ENCODE results near the gene BRDT. TPM values are rescaled to one million over a fixed set of nuclear protein-coding genes. Genes with fewer than 3 reads are reported as not detected.

The BRDT gene
- total RNA-seq, 1 experiment from 2014 or later = not detected

- H3K9me2 ChIP-seq (replicated peaks; ENCODE audit: insufficient read depth, low read length) = no peaks in the 10 kb centered on the region
- no peaks in the 10 kb centered on the region for H3K9me3 ChIP-seq (ENCODE audit: low read length)
- no peak for DNase-seq
- H3K9ac ChIP-seq (ENCODE audit: low read length) = no peak overlapping the region
- H3K79me2 ChIP-seq (ENCODE audit: low read length) = no peaks in the 10 kb centered on the region
- H3K27me3 ChIP-seq (ENCODE audit: low read length) = peaks cover 2% of the 10 kb centered on the region; the same call in 1 of the 2 replicates
- H3K36me3 ChIP-seq (ENCODE audit: insufficient read depth, low read length) = no peaks in the 10 kb centered on the region
- H3K4me3 ChIP-seq (ENCODE audit: low read length) = no peak overlapping the region
- no peaks in the 10 kb centered on the region for H3K4me1 ChIP-seq (ENCODE audit: low read length)
- no peak overlapping the region for H3K27ac ChIP-seq (ENCODE audit: low read length)
- H4K20me1 ChIP-seq (ENCODE audit: insufficient read depth, low read depth, low read length) = no peaks in the 10 kb centered on the region
- H2AFZ ChIP-seq (ENCODE audit: low read length) = no peak overlapping the region
- H3K4me2 ChIP-seq (ENCODE audit: low read depth, low read length, poor library complexity, severe bottlenecking) = no peak overlapping the region
Measured at GRCh38 chr1:92030656-92031107, 81.5 kb downstream of the BRDT start.

GRCh38 chr1:92031281-92032110 is 82.3 kb downstream of the BRDT start:
- Histone ChIP-seq H3K27ac (ENCODE audit: low read length) (no peak overlapping the region), H3K36me3 (ENCODE audit: insufficient read depth, low read length) (no peaks in the 10 kb centered on the region), H3K9me3 (ENCODE audit: low read length) (no peaks in the 10 kb centered on the region), H3K9me2 (replicated peaks; ENCODE audit: insufficient read depth, low read length) (no peaks in the 10 kb centered on the region), H3K9ac (ENCODE audit: low read length) (no peak overlapping the region), H2AFZ (ENCODE audit: low read length) (no peak overlapping the region), H4K20me1 (ENCODE audit: insufficient read depth, low read depth, low read length) (no peaks in the 10 kb centered on the region), H3K4me3 (ENCODE audit: low read length) (no peak overlapping the region), H3K4me2 (ENCODE audit: low read depth, low read length, poor library complexity, severe bottlenecking) (no peak overlapping the region), H3K79me2 (ENCODE audit: low read length) (no peaks in the 10 kb centered on the region), H3K4me1 (ENCODE audit: low read length) (no peaks in the 10 kb centered on the region), H3K27me3 (ENCODE audit: low read length) (peaks cover 2% of the 10 kb centered on the region; the same call in 1 of the 2 replicates)
- DNase-seq = no peak

- Histone ChIP-seq H3K9ac (ENCODE audit: low read length) (no peak overlapping the region), H3K4me3 (ENCODE audit: low read length) (no peak overlapping the region), H3K27ac (ENCODE audit: low read length) (no peak overlapping the region), H3K4me1 (ENCODE audit: low read length) (no peaks in the 10 kb centered on the region), H3K79me2 (ENCODE audit: low read length) (no peaks in the 10 kb centered on the region), H4K20me1 (ENCODE audit: insufficient read depth, low read depth, low read length) (no peaks in the 10 kb centered on the region), H3K4me2 (ENCODE audit: low read depth, low read length, poor library complexity, severe bottlenecking) (no peak overlapping the region), H2AFZ (ENCODE audit: low read length) (no peak overlapping the region), H3K9me3 (ENCODE audit: low read length) (no peaks in the 10 kb centered on the region), H3K9me2 (replicated peaks; ENCODE audit: insufficient read depth, low read length) (no peaks in the 10 kb centered on the region), H3K27me3 (ENCODE audit: low read length) (no peaks in the 10 kb centered on the region), H3K36me3 (ENCODE audit: insufficient read depth, low read length) (no peaks in the 10 kb centered on the region)
- no peak for DNase-seq
Measured at GRCh38 chr1:92037400-92037799, 88.2 kb downstream of the BRDT start.

GRCh38 chr1:92038695-92039346 is 89.6 kb downstream of the BRDT start:
- H4K20me1 ChIP-seq (ENCODE audit: insufficient read depth, low read depth, low read length) = no peaks in the 10 kb centered on the region
- no peaks in the 10 kb centered on the region for H3K36me3 ChIP-seq (ENCODE audit: insufficient read depth, low read length)
- no peak for DNase-seq
- H3K9me3 ChIP-seq (ENCODE audit: low read length) = no peaks in the 10 kb centered on the region
- H3K4me3 ChIP-seq (ENCODE audit: low read length) = no peak overlapping the region
- H3K4me2 ChIP-seq (ENCODE audit: low read depth, low read length, poor library complexity, severe bottlenecking) = no peak overlapping the region
- no peaks in the 10 kb centered on the region for H3K79me2 ChIP-seq (ENCODE audit: low read length)
- H3K9ac ChIP-seq (ENCODE audit: low read length) = no peak overlapping the region
- no peaks in the 10 kb centered on the region for H3K4me1 ChIP-seq (ENCODE audit: low read length)
- no peak overlapping the region for H3K27ac ChIP-seq (ENCODE audit: low read length)
- no peaks in the 10 kb centered on the region for H3K27me3 ChIP-seq (ENCODE audit: low read length)
- H3K9me2 ChIP-seq (replicated peaks; ENCODE audit: insufficient read depth, low read length) = no peaks in the 10 kb centered on the region
- H2AFZ ChIP-seq (ENCODE audit: low read length) = no peak overlapping the region

GRCh38 chr1:92040971-92041370 is 91.8 kb downstream of the BRDT start:
- Histone ChIP-seq H3K4me3 (ENCODE audit: low read length) (no peak overlapping the region), H2AFZ (ENCODE audit: low read length) (no peak overlapping the region), H3K4me2 (ENCODE audit: low read depth, low read length, poor library complexity, severe bottlenecking) (no peak overlapping the region), H4K20me1 (ENCODE audit: insufficient read depth, low read depth, low read length) (no peaks in the 10 kb centered on the region), H3K9me3 (ENCODE audit: low read length) (no peaks in the 10 kb centered on the region), H3K27me3 (ENCODE audit: low read length) (no peaks in the 10 kb centered on the region), H3K4me1 (ENCODE audit: low read length) (no peaks in the 10 kb centered on the region), H3K36me3 (ENCODE audit: insufficient read depth, low read length) (no peaks in the 10 kb centered on the region), H3K9me2 (replicated peaks; ENCODE audit: insufficient read depth, low read length) (no peaks in the 10 kb centered on the region), H3K79me2 (ENCODE audit: low read length) (no peaks in the 10 kb centered on the region), H3K9ac (ENCODE audit: low read length) (no peak overlapping the region), H3K27ac (ENCODE audit: low read length) (no peak overlapping the region)
- no peak for DNase-seq

GRCh38 chr1:92043621-92044020 is 94.4 kb downstream of the BRDT start:
- Histone ChIP-seq H3K9me3 (ENCODE audit: low read length) (no peaks in the 10 kb centered on the region), H3K9me2 (replicated peaks; ENCODE audit: insufficient read depth, low read length) (no peaks in the 10 kb centered on the region), H3K36me3 (ENCODE audit: insufficient read depth, low read length) (no peaks in the 10 kb centered on the region), H2AFZ (ENCODE audit: low read length) (no peak overlapping the region), H3K4me3 (ENCODE audit: low read length) (no peak overlapping the region), H3K27me3 (ENCODE audit: low read length) (no peaks in the 10 kb centered on the region), H3K79me2 (ENCODE audit: low read length) (no peaks in the 10 kb centered on the region), H4K20me1 (ENCODE audit: insufficient read depth, low read depth, low read length) (no peaks in the 10 kb centered on the region), H3K4me2 (ENCODE audit: low read depth, low read length, poor library complexity, severe bottlenecking) (no peak overlapping the region), H3K4me1 (ENCODE audit: low read length) (no peaks in the 10 kb centered on the region), H3K9ac (ENCODE audit: low read length) (no peak overlapping the region), H3K27ac (ENCODE audit: low read length) (no peak overlapping the region)
- DNase-seq = no peak

GRCh38 chr1:92045766-92046495 is 96.7 kb downstream of the BRDT start:
- Histone ChIP-seq H3K4me1 (ENCODE audit: low read length) (no peaks in the 10 kb centered on the region), H3K4me2 (ENCODE audit: low read depth, low read length, poor library complexity, severe bottlenecking) (no peak overlapping the region), H3K79me2 (ENCODE audit: low read length) (no peaks in the 10 kb centered on the region), H3K9me3 (ENCODE audit: low read length) (no peaks in the 10 kb centered on the region), H4K20me1 (ENCODE audit: insufficient read depth, low read depth, low read length) (no peaks in the 10 kb centered on the region), H3K4me3 (ENCODE audit: low read length) (no peak overlapping the region), H3K27ac (ENCODE audit: low read length) (no peak overlapping the region), H3K36me3 (ENCODE audit: insufficient read depth, low read length) (no peaks in the 10 kb centered on the region), H3K9ac (ENCODE audit: low read length) (no peak overlapping the region), H3K9me2 (replicated peaks; ENCODE audit: insufficient read depth, low read length) (no peaks in the 10 kb centered on the region), H3K27me3 (ENCODE audit: low read length) (no peaks in the 10 kb centered on the region), H2AFZ (ENCODE audit: low read length) (no peak overlapping the region)
- no peak for DNase-seq

GRCh38 chr1:92051948-92052347 is 102.7 kb downstream of the BRDT start:
- Histone ChIP-seq H3K4me1 (ENCODE audit: low read length) (no peaks in the 10 kb centered on the region), H4K20me1 (ENCODE audit: insufficient read depth, low read depth, low read length) (no peaks in the 10 kb centered on the region), H2AFZ (ENCODE audit: low read length) (no peak overlapping the region), H3K4me2 (ENCODE audit: low read depth, low read length, poor library complexity, severe bottlenecking) (no peak overlapping the region), H3K27me3 (ENCODE audit: low read length) (no peaks in the 10 kb centered on the region), H3K4me3 (ENCODE audit: low read length) (no peak overlapping the region), H3K9ac (ENCODE audit: low read length) (no peak overlapping the region), H3K27ac (ENCODE audit: low read length) (no peak overlapping the region), H3K36me3 (ENCODE audit: insufficient read depth, low read length) (no peaks in the 10 kb centered on the region), H3K79me2 (ENCODE audit: low read length) (no peaks in the 10 kb centered on the region), H3K9me2 (replicated peaks; ENCODE audit: insufficient read depth, low read length) (no peaks in the 10 kb centered on the region), H3K9me3 (ENCODE audit: low read length) (no peaks in the 10 kb centered on the region)
- DNase-seq = no peak
